Hepatic stellate cell (primary cell): ENCODE data around the gene COPS8.
A peak's percentile ranks its signal among the peaks of the same experiment; 100 is the strongest.

Experiments
- DNase-seq: peaks from one replicate; pipeline ENCODE4 v3.0.0; 2011; ENCODE audit warnings: low spot score

Gene COPS8

DNA sequence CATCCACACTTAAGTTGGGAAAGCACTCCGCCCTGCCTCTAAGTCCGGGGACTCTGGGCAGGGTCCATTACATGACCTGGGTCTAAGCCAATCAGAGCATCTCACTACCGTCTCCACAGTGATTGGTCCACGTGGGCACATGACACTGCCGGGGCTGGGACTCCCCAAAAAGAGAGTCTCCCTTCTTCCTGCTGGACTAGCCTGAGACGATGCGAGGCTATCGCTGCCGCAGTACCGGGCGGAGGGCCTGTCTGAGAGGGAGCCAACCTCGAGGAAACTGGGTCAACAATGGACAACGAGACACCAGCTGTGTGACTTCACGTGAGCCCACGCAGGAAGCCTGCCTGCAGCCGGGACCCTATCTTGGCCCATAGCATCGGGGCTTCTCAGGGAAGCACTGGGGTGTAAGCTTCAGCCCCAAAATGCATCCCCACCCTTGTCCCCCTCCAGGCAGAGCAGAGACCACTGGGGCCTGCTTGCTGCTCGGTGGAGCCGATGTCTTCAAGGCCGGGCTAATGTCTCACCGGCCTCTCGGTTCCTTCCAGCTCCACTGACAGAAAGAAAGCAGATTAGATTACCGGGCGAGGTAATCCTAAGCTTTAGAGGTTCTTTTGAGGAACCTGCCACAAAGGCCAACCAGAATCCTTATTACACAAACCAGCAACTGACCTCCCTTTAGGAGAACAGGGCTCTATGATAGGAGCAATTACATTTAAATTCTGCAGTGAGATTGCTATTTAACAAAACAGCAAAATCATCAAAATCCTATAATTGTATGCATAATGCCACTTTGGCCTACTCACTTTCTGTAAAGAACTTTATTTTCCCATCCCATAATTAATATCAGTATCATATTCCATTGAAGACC lies 21.3 kb upstream of the COPS8 start:
- no peak for DNase-seq

DNA sequence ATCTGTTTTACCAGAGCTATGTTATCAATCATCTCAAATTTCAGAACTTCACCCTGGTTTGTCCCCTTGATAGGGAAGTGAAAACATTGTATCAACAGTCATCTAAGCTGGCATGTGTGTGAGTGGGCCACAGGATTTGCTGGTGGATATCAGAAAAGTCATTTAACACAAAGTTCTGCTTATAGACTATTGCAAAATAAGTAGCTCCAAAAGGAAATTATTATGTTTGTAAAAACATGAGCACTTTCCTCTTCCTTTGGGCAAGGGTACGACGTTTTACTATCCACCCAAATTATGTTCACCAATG lies 20.7 kb upstream of the COPS8 start:
- DNase-seq: no peak

DNA sequence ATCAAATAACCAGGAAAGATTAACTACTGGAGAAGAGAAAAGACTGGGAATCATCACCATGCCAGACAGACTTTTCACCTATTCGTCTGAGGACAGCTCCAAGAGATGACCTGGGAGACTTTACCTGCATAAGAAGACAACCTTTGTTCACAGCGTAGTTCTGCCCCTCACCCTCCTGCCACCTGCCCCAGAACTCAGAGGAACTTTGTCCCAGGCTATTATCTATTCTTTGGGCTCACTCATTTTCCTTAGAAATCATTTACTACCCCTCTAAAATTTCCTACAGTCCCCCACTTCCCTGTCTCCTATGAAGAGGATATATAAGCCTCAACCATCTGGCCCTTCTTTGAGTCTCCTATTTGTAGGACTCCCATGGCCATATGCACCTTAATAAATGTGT lies 19.3 kb upstream of the COPS8 start:
- DNase-seq: no peak

DNA sequence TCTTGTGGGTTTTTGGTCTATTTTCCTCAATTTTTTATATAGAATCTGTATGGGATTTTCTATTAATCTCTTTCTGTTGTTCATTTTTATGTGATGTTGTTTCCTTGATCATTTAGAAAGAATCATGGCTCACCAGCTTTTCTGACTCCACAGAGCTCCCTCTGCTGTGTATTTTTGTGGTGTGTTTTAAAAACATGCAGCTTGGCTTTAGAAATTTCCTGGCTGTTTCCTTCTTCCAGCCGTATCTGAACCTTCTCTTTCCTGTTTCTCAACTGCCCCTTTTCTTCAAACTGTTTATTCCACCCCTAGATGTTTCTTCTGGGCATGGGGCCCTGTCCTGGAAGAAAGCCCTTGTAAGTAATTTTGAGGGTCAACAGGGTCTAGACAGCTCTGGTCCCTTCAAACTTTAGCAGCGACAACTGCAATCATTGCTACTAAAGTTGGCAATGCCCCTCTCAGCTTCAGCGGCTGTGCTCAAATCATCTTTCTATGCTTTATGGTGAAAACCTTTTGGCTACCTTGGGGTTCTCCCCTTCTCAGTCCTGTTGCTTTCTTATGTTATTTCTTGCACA lies 17.6 kb upstream of the COPS8 start:
- DNase-seq: no peak

DNA sequence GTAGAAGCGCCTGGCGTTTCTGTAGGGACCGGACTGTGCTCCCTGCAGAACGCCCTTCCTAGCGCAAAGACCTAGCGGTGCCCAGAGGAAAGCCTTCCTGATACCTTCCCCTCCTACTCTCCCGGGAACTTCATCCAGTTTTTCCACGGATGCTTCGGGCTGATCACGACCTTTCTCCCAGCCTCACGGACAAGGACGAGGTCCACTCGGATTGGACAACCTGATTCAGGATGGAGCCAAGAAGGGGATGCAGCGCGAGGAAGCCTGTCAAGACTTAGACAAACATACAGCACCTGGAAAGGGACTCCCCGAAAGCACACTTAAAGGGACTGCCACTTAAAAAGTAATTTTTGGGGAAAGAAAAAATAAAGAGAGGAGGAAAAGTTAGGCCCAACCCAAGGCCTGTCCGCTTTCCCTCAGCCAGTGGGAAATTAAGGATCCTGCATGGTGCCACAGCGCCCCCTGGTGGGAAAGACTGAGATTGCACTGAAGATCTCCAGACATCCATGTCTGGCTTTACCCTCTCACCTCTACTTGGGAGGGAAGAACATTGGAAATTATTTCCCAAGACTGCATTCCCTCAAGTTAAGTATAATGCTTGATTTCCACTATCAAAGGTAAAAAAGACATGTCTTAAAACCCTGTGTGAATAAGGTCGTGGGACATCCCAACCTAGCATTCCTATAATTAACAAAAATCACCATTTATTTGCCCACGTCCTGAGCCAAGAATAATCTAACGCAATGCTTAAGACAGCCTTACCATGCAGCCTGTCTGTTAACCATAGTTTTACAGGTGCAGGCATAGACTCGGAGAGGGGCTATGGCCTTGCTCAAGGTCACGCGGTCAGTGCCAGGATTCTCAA lies 13.4 kb upstream of the COPS8 start:
- peak; percentile 53 for DNase-seq

DNA sequence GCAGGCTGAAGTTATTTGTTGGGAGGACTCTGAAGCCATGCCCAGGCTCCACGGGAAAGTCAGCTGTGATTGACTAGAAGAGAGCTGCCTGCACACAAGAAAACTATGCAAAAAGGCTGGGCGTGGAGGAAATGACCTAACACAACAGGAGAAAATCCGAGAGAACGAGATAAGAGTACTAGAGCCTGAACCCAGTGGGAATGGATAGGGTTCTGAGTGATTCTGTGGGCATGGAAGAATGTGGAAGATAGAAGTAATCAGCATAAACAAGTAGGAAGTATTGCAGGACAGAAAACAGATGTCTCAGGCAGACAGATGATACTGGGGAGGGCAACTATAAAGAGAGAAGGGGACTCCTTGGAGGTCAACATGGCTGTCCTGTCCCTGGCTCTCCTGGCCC lies 12.1 kb upstream of the COPS8 start:
- DNase-seq: peak; percentile 78

DNA sequence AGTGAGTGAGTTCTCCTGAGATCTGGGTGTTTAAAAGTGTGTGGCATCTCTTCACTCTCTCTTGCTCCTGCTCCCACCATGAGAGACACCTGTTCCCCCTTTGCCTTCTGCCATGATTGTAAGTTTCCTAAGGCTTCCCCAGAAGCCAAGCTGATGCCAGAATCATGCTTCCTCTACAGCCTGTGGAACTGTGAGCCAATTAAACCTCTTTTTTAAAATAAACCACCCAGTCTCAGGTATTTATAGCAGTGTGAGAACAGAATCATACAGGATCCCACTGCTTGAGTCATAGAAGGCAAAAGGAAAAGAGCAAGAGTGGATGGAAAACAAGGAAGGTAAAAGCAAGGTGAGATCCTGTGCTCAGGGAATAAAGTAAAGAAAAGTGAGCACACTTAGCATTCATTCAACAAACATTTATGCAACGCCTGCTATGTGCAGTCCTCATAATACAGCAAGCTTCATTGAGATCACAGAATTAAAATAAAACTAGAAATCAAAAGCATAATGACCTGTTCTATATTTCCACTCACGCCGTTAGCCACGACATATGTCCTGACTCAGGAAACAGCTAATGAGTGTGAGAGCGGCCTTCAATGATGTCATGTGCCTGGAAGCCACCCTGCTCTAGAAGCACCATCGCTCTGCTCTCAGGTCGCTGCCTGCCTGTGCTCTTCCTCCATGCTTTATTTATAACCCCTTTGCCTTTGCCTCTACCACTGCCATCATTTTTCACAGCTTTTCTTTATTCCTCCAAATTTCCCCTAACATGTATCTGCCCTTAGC lies 11.3 kb upstream of the COPS8 start:
- no peak for DNase-seq

DNA sequence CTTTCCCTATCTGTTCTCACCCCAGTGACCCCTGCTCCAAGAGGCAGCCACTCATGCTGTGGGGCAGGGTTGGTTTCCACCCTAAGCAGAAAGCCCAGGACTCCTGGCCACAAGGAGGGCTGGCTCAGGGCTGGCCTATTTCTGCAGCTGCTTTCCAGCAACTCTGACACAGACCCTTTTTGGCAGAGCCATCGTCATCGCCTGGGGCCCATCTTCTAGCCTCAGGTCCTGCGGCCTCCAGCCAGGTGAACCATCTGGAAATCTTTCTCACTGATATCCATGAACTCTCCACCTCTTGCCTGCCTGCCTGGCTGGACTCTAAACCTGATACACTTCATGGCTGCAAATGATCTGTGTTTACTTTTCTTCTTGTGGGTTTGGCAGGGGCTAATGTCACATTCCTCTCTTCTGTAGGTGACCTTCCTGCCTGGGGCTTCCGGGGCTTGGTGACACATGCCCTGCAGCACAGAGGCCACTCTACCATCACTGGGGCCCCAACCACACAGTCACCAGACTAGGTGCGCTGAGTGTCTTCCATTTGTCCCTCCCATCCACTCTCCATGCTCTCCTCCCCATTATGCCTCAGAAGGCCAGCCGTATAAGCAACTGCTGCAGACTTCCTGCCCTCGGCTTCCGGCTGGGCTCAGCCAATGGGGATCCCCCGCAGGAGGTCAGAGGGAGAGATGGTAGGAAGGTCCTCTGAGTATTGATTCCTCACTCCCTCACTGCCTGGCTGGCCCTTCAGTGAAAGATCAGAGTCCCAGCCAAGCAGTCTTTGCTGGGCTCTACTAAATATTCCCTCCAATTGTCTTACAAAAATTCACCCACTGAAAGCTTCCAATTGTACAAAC lies 9.7 kb upstream of the COPS8 start:
- no peak for DNase-seq

DNA sequence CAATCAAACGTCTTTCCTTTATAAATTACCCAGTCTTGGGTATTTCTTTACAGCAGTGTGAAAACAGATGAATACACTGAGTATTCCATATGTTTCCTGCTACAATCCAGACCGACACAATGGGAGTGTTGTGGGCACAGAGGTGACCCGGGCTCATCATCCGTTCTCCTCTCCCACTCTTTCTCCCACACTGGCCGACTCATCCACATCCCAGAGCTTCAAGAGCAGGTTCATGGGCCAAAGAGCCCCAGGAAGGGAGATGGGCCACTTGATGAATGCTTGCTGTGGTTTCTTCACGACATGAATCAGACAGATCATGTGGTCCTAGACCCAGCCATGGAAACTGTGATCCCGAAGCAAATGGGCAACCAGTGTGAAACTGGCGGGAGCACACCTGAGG lies 4.1 kb upstream of the COPS8 start:
- DNase-seq: no peak

DNA sequence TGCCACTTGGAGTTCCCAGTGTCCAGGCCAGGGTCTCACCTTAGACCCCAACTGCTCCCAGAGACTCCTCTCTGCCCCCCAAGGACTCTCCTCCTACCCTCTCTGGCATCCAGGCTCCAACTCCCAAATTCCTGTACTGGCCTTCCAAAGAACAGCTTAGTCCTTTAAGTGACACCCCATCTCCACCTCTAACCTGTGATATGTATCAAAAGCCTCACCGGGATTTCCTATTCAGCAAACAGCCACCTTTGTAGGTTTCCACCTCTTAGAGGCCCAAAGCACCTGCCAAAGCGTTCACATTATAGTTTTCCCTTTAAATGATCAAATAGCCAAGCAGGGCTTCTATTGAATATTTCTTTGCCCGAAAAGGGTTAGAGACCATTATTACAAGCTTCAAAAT lies 2.7 kb upstream of the COPS8 start:
- no peak for DNase-seq

DNA sequence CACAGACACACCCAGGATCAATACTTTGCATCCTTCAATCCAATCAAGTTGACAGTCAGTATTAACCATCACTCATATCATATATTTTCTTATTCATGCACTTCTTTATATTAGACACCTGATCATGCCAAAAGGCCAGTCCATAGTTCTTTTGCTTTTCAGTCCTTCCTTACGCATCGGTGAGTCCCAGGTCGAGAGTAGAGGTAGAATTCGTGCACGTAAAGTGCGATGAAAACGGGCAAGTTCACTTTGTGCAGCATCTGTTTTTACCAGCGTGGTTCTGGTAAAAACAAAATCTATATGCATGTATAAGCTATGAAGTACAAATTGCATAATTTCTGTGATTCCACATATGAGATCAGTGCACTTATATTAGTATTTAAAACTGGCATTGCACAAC lies 1.2 kb upstream of the COPS8 start:
- DNase-seq: no peak

DNA sequence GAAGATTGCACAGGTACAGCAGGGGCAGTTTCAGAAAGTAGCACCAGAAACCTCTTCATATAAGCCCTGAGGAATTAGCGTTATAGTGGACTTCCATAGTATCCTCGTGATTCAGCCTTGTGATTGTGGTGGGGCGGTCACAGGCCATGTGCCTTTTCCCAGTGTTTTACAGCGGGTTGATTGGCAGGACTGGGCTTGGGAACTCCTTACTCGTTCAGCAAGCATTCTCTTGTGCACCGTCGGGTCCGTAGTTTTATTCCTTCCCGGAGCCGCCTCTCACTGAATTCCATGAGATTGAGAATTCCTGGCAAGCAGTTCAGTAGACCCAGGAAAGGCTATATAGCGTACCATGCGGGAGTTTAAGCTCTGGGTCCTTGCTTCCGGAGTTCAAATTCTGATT lies 5.2 kb downstream of the COPS8 start:
- no peak for DNase-seq

DNA sequence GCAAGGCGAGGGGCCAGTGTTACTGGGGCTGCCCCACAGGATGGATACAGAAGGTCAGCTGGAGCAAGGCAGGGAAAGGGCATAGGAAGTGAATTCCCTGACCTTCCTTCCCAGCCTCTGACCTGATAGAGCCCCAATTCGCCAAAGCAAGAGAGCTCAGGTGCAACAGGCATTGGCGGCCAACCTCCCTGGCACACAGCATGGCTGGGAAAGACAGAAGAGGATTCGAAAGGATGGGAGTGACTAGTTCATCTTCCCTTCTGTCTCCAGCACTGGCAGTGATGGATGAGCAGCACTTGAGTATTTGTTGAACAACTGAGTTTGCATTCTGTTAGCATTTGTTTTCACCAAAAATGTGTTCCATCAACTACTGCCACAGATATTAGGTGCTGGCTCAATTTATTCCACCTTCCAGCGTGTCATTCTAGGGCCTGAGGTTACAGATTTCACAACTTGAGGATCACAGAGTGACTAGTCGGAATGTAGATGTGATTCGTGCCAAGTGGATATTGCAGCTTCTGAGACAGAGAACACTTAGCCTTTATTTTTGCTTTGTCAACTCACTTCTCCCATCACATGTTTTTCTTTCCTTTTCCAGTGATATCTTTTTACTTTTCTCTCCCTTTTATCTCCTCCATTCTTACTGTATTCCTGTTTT lies 6.2 kb downstream of the COPS8 start:
- no peak for DNase-seq

DNA sequence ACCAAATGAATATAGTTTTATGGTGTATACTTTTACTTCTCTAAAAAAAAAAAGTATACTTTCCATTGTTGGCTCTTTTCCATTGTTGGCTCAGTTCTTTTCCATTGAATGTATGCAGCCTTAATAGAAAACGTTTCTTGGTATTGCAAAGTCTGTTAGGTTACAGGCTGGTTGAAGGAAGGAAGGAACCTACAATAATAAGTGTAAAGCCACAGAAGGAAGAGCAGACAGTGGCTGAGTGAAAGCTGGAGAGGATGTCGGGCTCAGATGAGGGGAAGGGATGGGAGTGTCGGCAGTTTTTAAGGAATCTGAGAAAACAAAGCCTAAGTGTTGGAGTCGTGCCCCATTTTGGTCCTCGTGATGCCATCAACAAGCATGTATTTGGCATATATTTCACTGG lies 6.8 kb downstream of the COPS8 start:
- no peak for DNase-seq

DNA sequence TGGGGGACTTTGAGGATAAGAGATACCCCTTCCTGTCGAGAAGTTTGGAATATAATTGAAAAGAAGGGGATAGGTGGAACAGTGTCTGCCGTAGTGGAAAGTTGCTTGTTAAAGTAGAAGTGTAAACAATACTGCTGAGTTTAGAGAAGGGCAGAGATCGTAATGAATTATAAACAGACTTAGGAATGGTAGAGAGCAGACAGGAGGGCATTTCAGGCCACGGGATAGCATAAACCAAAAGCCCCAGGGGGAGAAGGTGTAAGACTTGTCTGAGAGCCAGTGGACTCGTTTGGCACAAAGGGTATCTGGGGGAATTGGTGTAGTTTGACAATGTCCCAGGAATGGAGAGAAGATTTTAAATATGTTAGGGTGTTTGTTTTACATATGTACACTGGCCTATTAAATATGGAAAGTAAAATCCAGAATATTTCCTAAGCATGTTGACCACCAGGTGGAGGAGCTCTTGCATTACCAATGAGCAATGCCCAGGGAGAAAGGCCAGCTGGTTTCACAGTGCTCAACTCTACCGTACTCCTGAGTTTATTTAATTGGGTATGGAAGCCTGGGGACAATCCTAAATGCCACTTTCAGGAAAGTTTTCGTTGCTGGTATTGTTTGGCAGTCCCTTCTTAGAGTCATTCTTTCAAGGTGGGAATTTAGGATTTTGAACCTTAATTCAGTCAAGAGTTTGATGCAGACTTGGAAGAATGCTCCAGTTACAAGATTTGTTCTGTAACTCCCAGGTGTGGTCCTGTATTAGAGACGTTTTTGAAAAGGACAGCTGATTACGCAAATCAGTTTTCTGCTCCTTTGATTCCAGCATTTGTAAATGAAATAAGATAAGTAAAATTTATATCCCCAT lies 7.5 kb downstream of the COPS8 start:
- peak; percentile 47 for DNase-seq

DNA sequence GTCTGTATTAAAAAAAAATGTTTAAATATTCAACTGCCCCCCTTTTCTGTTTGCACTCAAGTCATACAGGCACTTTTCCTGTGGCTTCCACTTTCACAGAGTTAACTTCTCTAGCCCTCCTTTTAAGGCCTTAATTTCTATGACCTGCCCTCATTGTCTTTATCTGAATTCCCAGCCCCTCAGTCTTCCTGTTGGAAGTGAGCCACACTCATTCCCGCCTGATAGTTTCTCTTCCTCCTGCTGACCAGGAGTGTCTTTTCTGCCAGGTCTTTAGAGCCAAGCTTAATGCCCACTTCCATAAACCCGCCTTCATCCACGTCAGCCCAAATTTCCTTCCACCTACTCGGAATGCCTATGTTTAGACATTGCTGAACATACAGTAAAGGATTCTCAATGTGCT lies 10.5 kb downstream of the COPS8 start:
- no peak for DNase-seq

DNA sequence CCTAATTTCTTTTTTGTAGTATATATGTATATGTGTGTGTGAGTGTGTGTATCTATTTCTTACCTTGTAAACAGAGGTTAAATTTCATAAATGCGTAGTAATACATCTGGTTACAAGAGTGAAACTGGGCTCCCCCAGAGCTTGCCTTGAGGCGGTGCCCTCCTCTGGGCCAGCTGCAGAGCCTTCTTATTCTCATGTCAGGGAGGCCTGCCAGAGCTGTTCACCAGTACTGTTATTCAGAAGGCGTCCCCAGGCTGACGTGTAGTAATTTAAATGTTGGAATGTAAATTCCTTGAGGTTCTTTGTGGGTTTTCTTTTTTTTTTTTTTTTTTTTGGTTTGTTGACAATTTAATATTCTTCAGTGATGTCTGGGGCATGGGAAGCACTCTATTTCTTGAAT lies 11.2 kb downstream of the COPS8 start:
- no peak for DNase-seq

DNA sequence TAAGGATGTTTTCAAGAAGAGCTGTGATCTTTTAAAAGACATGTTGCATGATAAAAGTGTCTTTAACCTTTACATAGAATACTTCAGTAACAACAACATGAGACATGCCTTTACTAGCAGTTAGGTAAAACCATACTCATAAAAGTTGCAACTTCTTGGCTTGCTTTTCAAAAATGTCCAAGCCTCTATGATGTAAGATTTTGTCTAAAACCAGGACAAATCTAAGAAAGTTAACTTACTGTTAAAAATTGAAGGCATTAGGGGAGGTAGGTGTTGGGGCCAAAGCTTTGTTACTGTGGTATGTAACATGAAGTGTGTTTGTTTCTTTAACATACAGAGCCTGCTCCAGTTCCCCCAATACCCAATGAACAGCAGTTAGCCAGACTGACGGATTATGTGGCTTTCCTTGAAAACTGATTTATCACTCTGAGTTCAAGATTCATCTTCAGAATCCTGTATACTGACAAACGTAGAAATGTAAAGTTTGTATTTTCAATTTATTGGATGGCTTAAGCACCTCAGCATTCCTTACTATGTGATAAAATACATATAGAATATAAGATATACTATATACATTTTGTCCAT lies 11.7 kb downstream of the COPS8 start:
- DNase-seq: no peak

DNA sequence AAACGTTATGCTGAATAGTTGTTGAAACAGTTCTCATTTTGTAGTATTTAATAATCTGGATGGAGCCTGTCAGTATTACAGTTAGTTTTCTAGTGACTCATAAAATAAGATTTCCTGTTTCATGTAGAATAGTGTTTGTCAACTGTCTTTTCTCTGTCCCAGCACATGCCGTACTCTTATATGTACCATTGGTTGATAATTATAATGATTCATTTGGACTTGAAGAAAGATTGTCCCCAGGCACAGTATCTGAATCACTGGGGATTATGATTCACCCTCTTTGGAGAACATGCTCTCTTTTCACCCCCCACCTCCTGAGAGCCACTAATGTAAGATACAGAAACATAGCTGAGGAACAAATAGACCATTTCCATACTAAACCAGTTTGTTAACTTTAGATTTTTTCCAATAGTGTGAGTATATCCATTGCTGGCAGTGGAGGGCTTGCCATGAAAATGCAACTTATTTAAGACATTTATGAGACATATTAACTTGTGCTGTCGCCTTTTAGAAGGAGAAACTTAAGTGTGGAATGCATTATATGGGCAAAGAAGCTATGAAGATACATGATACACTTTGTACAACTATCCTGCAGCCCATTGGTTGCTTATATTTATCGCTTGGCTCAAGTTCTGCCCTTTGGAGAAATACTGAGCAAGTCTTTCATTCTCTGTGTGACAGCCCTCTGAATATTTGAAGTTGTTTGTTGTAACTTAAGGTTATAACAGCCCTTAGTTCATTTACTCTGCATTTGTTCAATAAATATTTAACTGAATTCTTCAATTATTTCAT lies 12.4 kb downstream of the COPS8 start:
- DNase-seq: peak; percentile 62
